ENCODE measurements around the gene OAS1. TPM values are rescaled to one million over a fixed set of nuclear protein-coding genes. Genes with fewer than 3 reads are reported as not detected.

Gene OAS1
- total and polyA plus RNA-seq, 2 of the 8 experiments (the other 6 are each of a cell fraction or from before 2014, with no cell fraction given) = 0.23 TPM; not detected in 1

DNA sequence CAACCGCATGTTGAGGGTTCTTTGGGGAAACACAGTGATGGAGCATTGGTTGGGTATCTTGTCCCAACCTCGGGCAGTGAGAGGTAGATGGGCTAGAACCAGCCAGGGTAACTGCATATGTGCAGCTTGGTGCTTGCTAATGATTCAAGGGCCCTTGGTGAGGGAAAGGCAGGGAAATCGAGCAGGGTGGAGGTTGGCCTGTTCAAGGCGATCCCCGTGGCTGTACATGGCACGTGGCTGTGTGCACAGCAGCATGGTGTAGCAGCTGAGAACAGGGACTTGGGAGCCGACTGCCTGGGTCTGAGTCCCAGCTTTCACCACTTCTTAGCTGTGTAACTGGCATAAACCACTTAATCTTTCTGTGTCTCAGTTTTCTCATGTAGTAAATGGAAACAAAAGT, 45.5 kb upstream of the OAS1 start:
- no peak overlapping the region for H4K8ac ChIP-seq (ENCODE audit: extremely low read depth, insufficient read depth, low read length)
- H2BK20ac ChIP-seq (ENCODE audit: low read length) = no peak overlapping the region
- H2BK15ac ChIP-seq (ENCODE audit: low read length) = no peak overlapping the region
- no peak overlapping the region for H2BK120ac ChIP-seq (replicated peaks; ENCODE audit: low read depth, low read length)
- no peak overlapping the region for H3K4ac ChIP-seq (replicated peaks; ENCODE audit: insufficient read length, low read depth, low read length)
- CTCF ChIA-PET (ENCODE audit: partially characterized antibody) = interaction anchor here (1.1 to 1.4 kb wide), 2 partner anchors 12 to 38 kb away, joined by 3 read pairs; no protein-coding TSS in a partner anchor
- H3K23me2 ChIP-seq (ENCODE audit: low read depth, low read length) = no peaks in the 10 kb centered on the region
- no peaks in the 10 kb centered on the region for H3K9me3 ChIP-seq (ENCODE audit: insufficient read depth in 2 of 2, low read depth in 1 of 2, low read length in 1 of 2)
- H4K5ac ChIP-seq (ENCODE audit: insufficient read length, low read depth, low read length) = no peak overlapping the region
- H3K18ac ChIP-seq (ENCODE audit: extremely low read depth, low read length) = no peak overlapping the region
- H3K79me1 ChIP-seq (ENCODE audit: low read depth, low read length) = no peaks in the 10 kb centered on the region
- no peak overlapping the region for H3K14ac ChIP-seq (ENCODE audit: insufficient read length)
- H2AK5ac ChIP-seq (ENCODE audit: low read depth, low read length) = no peak overlapping the region
- H3K4me1 ChIP-seq (replicated peaks in 1 of 4; ENCODE audit: control insufficient read depth in 3 of 4, insufficient read depth in 4 of 4, low read length in 3 of 4) = no peaks in the 10 kb centered on the region; a peak in 1 of 7 replicates
- H3K56ac ChIP-seq (replicated peaks; ENCODE audit: insufficient read length, low read depth, low read length) = no peak overlapping the region
- H3K9ac ChIP-seq (replicated peaks in 1 of 4; ENCODE audit: extremely low read depth in 1 of 4, low read depth in 3 of 4, low read length in 3 of 4) = no peak overlapping the region
- DNase-seq (ENCODE audit: low read depth in 1 of 2, low spot score in 2 of 2) (no peak), FAIRE-seq (no peak)
- POLR2A ChIA-PET (ENCODE audit: partially characterized antibody) = no interaction called here
- no peaks in the 10 kb centered on the region; a peak in 1 of 7 replicates for H3K27me3 ChIP-seq (replicated peaks in 1 of 4; ENCODE audit: control insufficient read depth in 3 of 4, extremely low read depth in 1 of 4, insufficient read depth in 3 of 4, low read length in 3 of 4)
- 87% methylated on average over 7 of the region's 7 CpGs; no CpG with 5 or more reads in 1 of the 2 experiments for WGBS, 2 experiments (ENCODE audit: extremely low coverage in 1 of 2, insufficient coverage in 1 of 2, insufficient read length in 1 of 2, insufficient replicate concordance in 2 of 2, low coverage in 1 of 2, low lambda C conversion rate in 2 of 2, missing lambda C conversion rate in 1 of 2)
- H3K36me3 ChIP-seq (ENCODE audit: control insufficient read depth in 2 of 4, insufficient read depth in 4 of 4, low read length in 3 of 4) = no peaks in the 10 kb centered on the region
- H3K4me2 ChIP-seq (ENCODE audit: insufficient read depth in 1 of 2, low read depth in 2 of 2, low read length in 2 of 2) = no peak overlapping the region
- no peaks in the 10 kb centered on the region for H4K20me1 ChIP-seq (replicated peaks in 1 of 2; ENCODE audit: control insufficient read depth in 1 of 2, insufficient read depth in 2 of 2, low read length in 2 of 2)
- H2BK12ac ChIP-seq (ENCODE audit: low read depth, low read length) = no peak overlapping the region
- H2AFZ ChIP-seq (ENCODE audit: low read length) = no peak overlapping the region
- no peaks in the 10 kb centered on the region for H3K79me2 ChIP-seq (ENCODE audit: control insufficient read depth in 1 of 2, insufficient read depth in 2 of 2, low read length in 2 of 2)
- no peak overlapping the region for H3K23ac ChIP-seq (ENCODE audit: insufficient read length)
- H4K91ac ChIP-seq (replicated peaks; ENCODE audit: insufficient read length, low read length) = no peak overlapping the region
- H3K4me3 ChIP-seq (ENCODE audit: extremely low read depth in 1 of 4, insufficient read depth in 2 of 4, low read depth in 3 of 4, low read length in 4 of 4) = no peak overlapping the region
- H2BK5ac ChIP-seq (ENCODE audit: low read depth, low read length) = no peak overlapping the region
- no peak overlapping the region for H3K27ac ChIP-seq (ENCODE audit: low read depth, low read length)
- TF ChIP-seq RNF2 (IDR thresholded peaks at IDR 0.05; ENCODE audit: borderline replicate concordance, low read depth, low read length, missing control alignments, poor library complexity, severe bottlenecking) (no peak), CHD2 (IDR thresholded peaks at IDR 0.05; ENCODE audit: low read length) (no peak), SUZ12 (IDR thresholded peaks at IDR 0.05; ENCODE audit: low read length) (no peak), CHD1 (IDR thresholded peaks at IDR 0.05; ENCODE audit: low read depth, low read length) (no peak), GTF2F1 (IDR thresholded peaks at IDR 0.05; ENCODE audit: borderline replicate concordance, low read depth, low read length) (no peak), CEBPB (IDR thresholded peaks at IDR 0.05; ENCODE audit: low read depth, low read length) (no peak), TAF1 (IDR thresholded peaks at IDR 0.05; ENCODE audit: low read depth, low read length) (no peak)
- TF ChIP-seq, protein P1, sequence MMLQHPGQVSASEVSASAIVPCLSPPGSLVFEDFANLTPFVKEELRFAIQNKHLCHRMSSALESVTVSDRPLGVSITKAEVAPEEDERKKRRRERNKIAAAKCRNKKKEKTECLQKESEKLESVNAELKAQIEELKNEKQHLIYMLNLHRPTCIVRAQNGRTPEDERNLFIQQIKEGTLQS (IDR thresholded peaks at IDR 0.05; ENCODE audit: insufficient read depth, low read depth, low read length) = no peak
